Measurements from ENCODE around the gene COPG1.

COPG1 gene

DNA sequence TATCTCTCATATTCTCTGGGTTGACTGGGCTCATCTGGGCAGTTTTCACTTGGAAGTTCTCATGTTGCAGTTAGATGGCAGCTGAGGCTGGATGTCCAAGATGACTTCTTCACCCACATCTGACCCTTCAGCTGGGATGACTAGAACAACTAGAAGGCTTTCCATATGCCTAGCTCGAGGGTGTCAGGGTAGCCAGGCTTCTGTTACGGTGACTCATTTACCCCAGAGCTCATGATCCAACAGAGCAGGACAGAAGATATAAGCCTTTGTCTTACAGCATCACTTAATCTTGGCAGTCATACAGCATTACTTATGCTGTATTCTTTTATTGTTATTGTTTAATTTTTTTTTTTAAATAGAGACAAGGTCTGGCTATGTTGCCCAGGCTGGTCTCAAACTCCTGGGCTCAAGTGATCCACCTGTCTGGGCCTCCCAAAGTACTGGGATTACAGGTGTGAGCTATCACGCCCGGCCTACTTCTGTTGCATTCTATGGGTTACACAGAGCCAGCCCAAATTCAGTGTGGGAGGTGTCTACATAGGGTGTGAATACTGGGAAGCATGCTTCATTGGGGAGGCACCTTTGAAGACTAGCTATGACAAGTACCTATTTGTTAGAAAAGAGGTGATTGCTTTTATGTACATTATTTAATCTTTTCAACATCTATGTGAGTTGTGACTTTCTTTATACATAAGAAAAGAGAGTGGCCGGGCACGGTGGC is 40.0 kb downstream of the COPG1 start:
- Histone ChIP-seq H3K36me3 (ENCODE audit: control insufficient read depth, insufficient read depth, low read length) (no peaks in the 10 kb centered on the region), H3K9ac (ENCODE audit: low read length) (no peak overlapping the region)

DNA sequence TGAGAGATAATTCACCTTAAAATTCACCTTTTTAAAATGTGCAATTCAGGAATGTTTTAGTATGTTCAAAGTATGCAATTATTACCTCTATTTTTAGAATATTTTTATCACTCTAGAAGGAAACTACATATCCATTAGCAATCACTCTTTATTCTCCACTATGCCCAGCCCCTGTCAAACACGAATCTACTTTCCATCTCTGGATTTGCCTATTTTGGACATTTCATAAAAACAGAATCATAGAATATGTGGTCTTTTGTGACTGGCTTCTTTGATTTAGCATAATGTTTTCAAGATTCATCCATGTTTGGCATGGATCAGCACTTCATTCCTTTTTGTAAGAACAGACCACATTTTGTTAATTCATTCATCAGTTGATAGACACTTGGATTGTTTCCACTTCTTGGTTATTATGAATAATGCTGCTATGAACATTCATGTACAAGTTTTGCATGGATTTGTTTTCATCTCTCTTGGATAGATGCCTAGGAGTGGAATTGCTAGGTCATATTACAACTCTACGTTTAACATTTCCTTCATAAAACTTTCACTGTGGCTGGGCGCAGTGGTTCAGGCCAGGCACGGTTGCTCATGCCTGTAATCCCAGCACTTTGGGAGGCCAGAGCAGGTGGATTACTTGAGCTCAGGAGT is 42.0 kb downstream of the COPG1 start:
- no peaks in the 10 kb centered on the region for H3K27me3 ChIP-seq (ENCODE audit: control insufficient read depth, insufficient read depth, low read length)
- H3K4me1 ChIP-seq (ENCODE audit: control insufficient read depth, insufficient read depth, low read length) = no peaks in the 10 kb centered on the region
- no peak overlapping the region for H3K9ac ChIP-seq (ENCODE audit: low read length)
- no peaks in the 10 kb centered on the region for H3K36me3 ChIP-seq (ENCODE audit: control insufficient read depth, insufficient read depth, low read length)
- H3K9me3 ChIP-seq (ENCODE audit: control insufficient read depth, low read length) = no peaks in the 10 kb centered on the region
- no peak overlapping the region for H3K4me3 ChIP-seq (ENCODE audit: low read length)

More for the DNA sequence above, 40.0 kb downstream of the COPG1 start:
- no peak overlapping the region for H3K4me3 ChIP-seq (ENCODE audit: low read length)
- no peaks in the 10 kb centered on the region for H3K4me1 ChIP-seq (ENCODE audit: control insufficient read depth, insufficient read depth, low read length)
- no peaks in the 10 kb centered on the region for H3K27me3 ChIP-seq (ENCODE audit: control insufficient read depth, insufficient read depth, low read length)
- no peaks in the 10 kb centered on the region for H3K9me3 ChIP-seq (ENCODE audit: control insufficient read depth, low read length)

DNA sequence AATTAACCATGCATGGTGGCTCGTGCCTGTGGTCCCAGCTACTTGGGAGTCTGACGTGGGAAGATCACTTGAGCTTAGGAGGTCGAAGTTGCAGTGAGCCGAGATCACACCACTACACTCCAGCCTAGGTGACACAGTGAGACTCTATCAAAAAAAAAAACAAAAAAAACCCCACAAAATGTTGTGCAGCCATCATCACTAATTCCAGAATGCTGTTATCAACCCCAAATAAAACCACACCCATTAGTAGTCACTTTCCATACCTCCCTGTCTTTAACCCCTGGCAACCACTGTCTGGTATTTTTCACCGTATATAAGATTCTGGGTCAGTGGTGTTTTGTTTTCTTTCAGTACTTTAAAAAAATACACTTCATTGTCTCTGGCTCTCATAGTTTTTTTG is 45.9 kb downstream of the COPG1 start:
- Histone ChIP-seq H3K9ac (ENCODE audit: low read length) (no peak overlapping the region), H3K4me1 (ENCODE audit: control insufficient read depth, insufficient read depth, low read length) (no peaks in the 10 kb centered on the region), H3K27me3 (ENCODE audit: control insufficient read depth, insufficient read depth, low read length) (no peaks in the 10 kb centered on the region), H3K36me3 (ENCODE audit: control insufficient read depth, insufficient read depth, low read length) (no peaks in the 10 kb centered on the region), H3K4me3 (ENCODE audit: low read length) (no peak overlapping the region), H3K9me3 (ENCODE audit: control insufficient read depth, low read length) (no peaks in the 10 kb centered on the region)

DNA sequence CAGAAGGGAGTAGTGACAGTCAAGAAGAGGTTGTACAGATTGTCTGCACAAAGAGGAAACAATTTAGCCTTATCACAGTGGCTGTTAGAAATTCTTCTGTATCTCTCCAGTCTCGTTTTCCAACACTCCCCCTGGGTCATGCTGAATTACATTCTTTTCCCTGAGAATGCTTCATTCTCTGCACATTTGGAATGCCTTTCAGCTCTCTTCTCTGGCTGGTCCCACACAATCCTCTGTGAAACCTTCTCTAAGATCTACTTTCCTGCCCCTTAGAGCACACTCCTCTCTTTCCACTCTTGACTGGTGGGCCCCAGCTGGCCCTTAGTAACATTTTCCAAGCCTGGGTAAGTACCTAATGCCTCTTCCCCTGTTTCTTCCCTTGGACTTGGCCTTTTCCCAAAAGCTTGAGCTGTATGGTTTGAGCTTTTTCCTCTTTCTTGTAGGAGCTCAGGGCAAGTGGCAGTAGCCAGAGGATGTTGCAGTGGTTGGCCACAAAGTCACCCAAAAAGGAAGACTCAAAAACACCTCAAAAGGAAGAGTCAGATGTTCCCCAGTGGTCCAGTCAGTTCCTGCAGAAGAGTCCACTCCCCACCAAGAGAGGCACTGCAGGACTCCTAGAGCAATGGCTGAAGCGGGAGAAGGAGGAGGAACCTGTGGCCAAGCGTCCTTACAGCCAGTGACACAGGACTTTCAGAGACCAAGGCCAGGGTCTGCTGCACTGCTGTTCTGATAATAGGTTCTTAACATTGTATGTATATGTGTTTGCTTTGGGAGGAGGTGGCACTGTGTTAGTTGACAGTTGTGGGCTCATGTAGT is 54.9 kb downstream of the COPG1 start:
- no peak overlapping the region for H3K4me3 ChIP-seq (ENCODE audit: low read length)
- peaks cover 10% of the 10 kb centered on the region for H3K4me1 ChIP-seq (ENCODE audit: control insufficient read depth, insufficient read depth, low read length)
- no peak overlapping the region for H3K9ac ChIP-seq (ENCODE audit: low read length)
- H3K9me3 ChIP-seq (ENCODE audit: control insufficient read depth, low read length) = no peaks in the 10 kb centered on the region
- H3K36me3 ChIP-seq (ENCODE audit: control insufficient read depth, insufficient read depth, low read length) = no peaks in the 10 kb centered on the region
- no peaks in the 10 kb centered on the region for H3K27me3 ChIP-seq (ENCODE audit: control insufficient read depth, insufficient read depth, low read length)

DNA sequence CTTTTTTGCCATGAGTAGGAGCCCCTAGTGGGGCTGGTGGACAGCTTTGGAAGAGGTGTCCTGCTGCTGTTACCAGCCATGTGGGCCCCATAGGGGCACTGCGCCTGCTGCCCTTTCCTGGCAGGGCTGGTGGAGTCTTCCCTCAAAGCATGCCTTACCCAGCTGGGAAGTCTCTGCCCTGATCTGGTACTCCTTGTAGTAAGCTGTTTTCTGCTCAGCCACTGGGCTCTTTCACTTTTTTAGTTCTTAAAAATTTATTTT is 55.5 kb downstream of the COPG1 start:
- Histone ChIP-seq H3K4me3 (ENCODE audit: low read length) (no peak overlapping the region), H3K36me3 (ENCODE audit: control insufficient read depth, insufficient read depth, low read length) (no peaks in the 10 kb centered on the region), H3K9ac (ENCODE audit: low read length) (no peak overlapping the region), H3K27me3 (ENCODE audit: control insufficient read depth, insufficient read depth, low read length) (no peaks in the 10 kb centered on the region), H3K9me3 (ENCODE audit: control insufficient read depth, low read length) (no peaks in the 10 kb centered on the region), H3K4me1 (ENCODE audit: control insufficient read depth, insufficient read depth, low read length) (peaks cover 10% of the 10 kb centered on the region)

DNA sequence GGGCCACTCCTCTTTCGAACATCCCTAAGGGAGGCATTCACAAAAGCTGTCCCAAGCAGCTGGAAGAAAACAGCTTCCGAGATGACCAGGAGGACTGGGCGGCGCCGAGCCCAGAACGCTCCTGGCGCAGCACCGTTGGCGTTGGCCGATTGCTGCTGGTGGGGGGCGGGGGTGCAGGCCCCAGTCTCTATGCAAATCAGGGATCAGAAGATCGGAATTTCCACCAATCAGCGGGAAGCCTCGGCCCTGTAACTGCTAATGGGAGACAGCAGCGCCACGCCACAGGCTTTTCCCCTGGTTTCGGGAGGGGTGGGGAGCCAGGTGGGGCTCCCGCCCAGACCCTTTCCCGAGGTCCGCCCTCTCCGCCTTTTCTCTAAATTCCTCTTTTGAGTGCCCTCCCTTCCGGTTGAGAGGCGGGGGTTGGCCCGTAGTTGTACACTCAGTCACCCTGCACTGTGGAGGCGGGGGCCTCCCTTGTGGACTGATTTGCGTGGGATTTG is 56.2 kb downstream of the COPG1 start:
- H3K27me3 ChIP-seq (ENCODE audit: control insufficient read depth, insufficient read depth, low read length) = no peaks in the 10 kb centered on the region
- peaks cover 10% of the 10 kb centered on the region for H3K4me1 ChIP-seq (ENCODE audit: control insufficient read depth, insufficient read depth, low read length)
- no peak overlapping the region for H3K4me3 ChIP-seq (ENCODE audit: low read length)
- no peaks in the 10 kb centered on the region for H3K36me3 ChIP-seq (ENCODE audit: control insufficient read depth, insufficient read depth, low read length)
- peak overlapping the region; percentile 41 for H3K9ac ChIP-seq (ENCODE audit: low read length)
- H3K9me3 ChIP-seq (ENCODE audit: control insufficient read depth, low read length) = no peaks in the 10 kb centered on the region

DNA sequence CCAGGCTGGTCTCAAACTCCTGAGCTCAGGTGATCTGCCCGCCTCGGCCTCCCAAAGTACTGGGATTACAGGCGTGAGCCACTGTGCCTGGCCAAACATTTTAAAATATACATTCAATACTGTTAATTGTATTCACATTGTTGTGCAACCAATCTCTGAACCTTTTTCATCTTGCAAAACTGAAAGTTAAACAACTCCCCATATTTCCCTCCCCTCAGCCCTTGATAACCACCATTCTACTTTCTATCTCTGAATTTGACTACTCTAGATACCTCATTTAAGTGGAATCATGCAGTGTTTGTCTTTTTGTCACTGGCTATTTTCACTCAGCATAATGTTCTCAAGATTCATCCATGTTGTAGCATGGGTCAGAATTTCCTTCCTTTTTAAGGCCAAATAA is 59.2 kb downstream of the COPG1 start:
- H3K4me1 ChIP-seq (ENCODE audit: control insufficient read depth, insufficient read depth, low read length) = peaks cover 15% of the 10 kb centered on the region
- H3K9ac ChIP-seq (ENCODE audit: low read length) = no peak overlapping the region
- H3K9me3 ChIP-seq (ENCODE audit: control insufficient read depth, low read length) = no peaks in the 10 kb centered on the region
- H3K27me3 ChIP-seq (ENCODE audit: control insufficient read depth, insufficient read depth, low read length) = no peaks in the 10 kb centered on the region
- no peaks in the 10 kb centered on the region for H3K36me3 ChIP-seq (ENCODE audit: control insufficient read depth, insufficient read depth, low read length)
- no peak overlapping the region for H3K4me3 ChIP-seq (ENCODE audit: low read length)

DNA sequence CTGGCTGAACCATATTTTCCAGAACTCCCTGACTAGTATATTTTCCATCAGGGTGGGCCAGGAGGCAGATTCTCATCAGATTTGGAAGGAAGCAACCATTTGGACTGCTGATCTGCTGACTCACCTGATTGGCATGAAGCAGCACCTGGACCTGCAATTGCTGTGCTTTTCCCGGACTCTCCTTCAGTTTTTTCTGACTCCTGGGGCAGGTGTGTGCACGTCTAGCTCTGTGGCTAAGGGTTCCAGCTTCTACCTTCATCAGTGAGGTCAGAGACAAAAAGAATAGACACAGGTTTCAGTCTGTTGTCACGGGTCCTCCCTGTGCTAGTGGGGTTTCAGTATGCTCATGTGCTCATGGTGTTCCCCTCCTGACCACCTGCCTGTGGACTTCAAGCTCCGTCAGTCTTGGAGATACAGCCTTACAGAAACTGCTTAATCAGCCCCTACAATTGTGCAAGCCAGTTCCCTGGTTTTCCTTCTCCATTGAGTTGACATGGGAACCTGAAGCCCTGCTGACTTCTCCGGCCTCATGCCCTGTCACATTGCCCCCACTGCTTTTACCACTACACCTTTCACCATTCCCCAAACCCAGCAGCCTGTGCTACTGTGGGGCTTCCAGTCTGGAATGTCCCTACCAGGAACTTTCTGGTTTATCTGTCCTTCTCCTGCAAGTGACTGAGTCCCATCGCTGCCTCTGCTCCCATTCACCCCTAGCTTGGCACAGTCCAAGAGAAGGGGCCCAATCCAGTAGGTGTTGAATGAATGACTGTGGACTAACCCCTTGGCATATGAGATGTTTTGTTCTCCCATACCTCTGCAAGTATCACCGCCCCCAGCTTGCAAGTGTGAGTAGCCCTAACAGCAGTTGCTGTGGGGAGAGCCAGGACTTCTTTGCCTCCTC is 61.0 kb downstream of the COPG1 start:
- no peaks in the 10 kb centered on the region for H3K9me3 ChIP-seq (ENCODE audit: control insufficient read depth, low read length)
- no peaks in the 10 kb centered on the region for H3K27me3 ChIP-seq (ENCODE audit: control insufficient read depth, insufficient read depth, low read length)
- no peaks in the 10 kb centered on the region for H3K36me3 ChIP-seq (ENCODE audit: control insufficient read depth, insufficient read depth, low read length)

DNA sequence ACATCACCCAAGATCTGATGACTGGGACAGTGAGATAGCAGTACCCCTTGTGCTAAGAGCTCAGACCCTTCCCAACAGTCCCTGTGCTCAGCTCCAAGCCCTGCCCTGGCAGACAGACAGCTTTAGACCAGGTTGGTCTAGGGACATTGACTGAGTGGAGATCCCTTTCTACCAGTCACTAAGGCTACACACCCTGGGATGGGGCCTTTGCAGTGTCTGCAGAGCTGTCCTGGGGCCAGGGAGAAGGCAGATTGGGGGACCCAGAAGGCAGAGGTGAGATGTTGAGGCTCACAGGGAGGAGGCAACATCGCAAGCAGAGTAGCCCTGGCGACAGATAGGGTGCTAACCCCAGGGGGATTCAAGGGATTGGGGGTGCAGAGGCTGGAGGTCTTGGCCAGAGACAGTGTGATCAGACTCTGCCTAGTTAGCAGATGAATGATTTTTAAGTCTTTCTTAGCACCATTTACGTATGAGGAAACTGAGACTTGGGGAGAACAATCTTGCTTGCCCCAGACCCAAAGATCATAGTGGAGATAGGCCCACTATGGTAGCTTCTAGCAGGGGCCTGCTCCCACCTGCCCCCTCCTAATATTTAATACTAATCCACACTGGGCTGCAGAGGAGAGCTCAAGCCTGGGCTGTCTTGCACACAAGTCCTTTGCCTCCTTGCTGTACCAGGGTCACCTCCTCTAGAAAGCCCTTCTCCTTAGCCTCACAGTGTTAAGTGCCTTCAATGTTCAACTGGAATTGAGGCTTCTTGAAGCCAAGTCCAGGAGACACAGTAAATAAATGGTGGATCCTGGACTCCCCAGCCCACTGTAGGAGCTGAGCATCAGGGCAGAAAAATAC is 61.9 kb downstream of the COPG1 start:
- H3K36me3 ChIP-seq (ENCODE audit: control insufficient read depth, insufficient read depth, low read length) = no peaks in the 10 kb centered on the region
- H3K9ac ChIP-seq (ENCODE audit: low read length) = no peak overlapping the region
- H3K4me3 ChIP-seq (ENCODE audit: low read length) = no peak overlapping the region
- no peaks in the 10 kb centered on the region for H3K9me3 ChIP-seq (ENCODE audit: control insufficient read depth, low read length)
- H3K27me3 ChIP-seq (ENCODE audit: control insufficient read depth, insufficient read depth, low read length) = no peaks in the 10 kb centered on the region
- peaks cover 17% of the 10 kb centered on the region for H3K4me1 ChIP-seq (ENCODE audit: control insufficient read depth, insufficient read depth, low read length)

More for the DNA sequence above, 61.0 kb downstream of the COPG1 start:
- no peak overlapping the region for H3K4me3 ChIP-seq (ENCODE audit: low read length)
- no peak overlapping the region for H3K9ac ChIP-seq (ENCODE audit: low read length)
- H3K4me1 ChIP-seq (ENCODE audit: control insufficient read depth, insufficient read depth, low read length) = peaks cover 18% of the 10 kb centered on the region

DNA sequence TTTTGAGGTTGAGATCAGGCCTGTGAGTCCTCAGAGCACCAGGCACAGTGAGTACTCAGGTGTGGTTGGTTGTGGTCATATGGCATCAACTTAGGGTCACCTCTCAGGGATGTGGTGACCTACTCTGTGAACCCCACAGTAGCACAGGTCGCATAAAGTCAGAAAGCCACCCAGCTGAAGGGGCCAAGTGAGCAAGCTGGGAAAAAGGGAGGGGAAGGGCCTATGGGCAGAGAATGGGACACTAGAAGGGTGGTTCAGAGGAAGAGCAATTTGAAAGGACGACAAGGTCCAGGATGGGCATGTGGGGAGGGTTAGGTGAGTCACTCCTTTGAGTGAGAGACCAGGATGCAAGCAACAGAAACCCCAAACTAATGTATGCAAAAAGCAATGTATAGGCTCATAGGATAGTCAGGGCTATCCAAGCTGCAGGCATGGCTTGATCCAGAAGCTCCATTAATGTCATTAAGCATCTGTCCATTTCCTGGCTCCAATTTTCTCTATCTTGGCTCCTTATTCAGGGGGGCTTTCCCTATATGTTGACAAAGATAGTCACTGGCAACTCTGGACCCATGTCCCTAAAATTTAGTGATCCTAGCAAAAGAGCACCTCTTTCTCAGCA is 62.7 kb downstream of the COPG1 start:
- no peaks in the 10 kb centered on the region for H3K9me3 ChIP-seq (ENCODE audit: control insufficient read depth, low read length)
- H3K4me3 ChIP-seq (ENCODE audit: low read length) = no peak overlapping the region
- no peaks in the 10 kb centered on the region for H3K36me3 ChIP-seq (ENCODE audit: control insufficient read depth, insufficient read depth, low read length)
- no peaks in the 10 kb centered on the region for H3K27me3 ChIP-seq (ENCODE audit: control insufficient read depth, insufficient read depth, low read length)
- H3K9ac ChIP-seq (ENCODE audit: low read length) = no peak overlapping the region
- H3K4me1 ChIP-seq (ENCODE audit: control insufficient read depth, insufficient read depth, low read length) = peaks cover 19% of the 10 kb centered on the region

All from mucosa of stomach (tissue), 1 donor.